ENCODE data around the gene WARS2.

GRCh38 chr1:119081700-119082099 lies 58.8 kb downstream of the WARS2 start:
- TF ChIP-seq CTCF (IDR thresholded peaks at IDR 0.05) (no peak), ZFX (IDR thresholded peaks at IDR 0.05; ENCODE audit: borderline replicate concordance) (no peak)
